Right lobe of liver (tissue), 4 donors: ENCODE data around the gene DDX39A.

Experiments used
- POLR2A ChIP-seq: fragments of 450-650 bp; IDR thresholded peaks from one replicate; pipeline ENCODE4 v1.6.1; 2017; ENCODE audit warnings: antibody characterized with exemption, mild to moderate bottlenecking
- TF ChIP-seq, protein P1 (sequence below), 4 donors: fragments of 200-600 bp in 3 of 4; fragments of 450-650 bp in 1 of 4; IDR thresholded peaks; one replicate each; pipeline versions ENCODE4 v1.5.1 to v1.8.0; 2016 to 2022; ENCODE audit warnings: antibody characterized with exemption in 4 of 4, mild to moderate bottlenecking in 2 of 4
- donor health status: DM: no; HTN: no; CAD: no.
- donor health status: DM: no; HTN: no; CAD: no.
- donor health status: DM: no; HTN: yes; CAD: no.

DNA sequence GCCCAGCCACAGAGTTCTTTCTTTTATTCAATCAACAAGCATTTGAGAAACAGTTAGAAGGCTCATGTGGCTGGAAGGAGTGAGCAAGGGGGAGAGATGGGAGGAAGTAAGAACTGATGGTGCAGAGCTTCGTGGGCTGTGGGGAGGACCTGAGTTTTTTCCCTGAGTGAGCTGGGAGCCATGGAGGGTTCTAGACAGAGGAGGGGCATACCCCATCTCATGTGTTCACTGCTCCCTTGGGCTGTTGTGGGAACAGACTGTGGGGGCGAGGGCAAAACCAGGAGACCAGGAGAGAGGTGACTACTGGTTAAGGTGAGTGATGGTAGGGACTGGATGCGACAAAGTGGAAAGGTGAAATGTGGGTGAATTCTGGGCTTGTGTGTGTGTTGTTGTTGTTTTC lies 11.6 kb upstream of the DDX39A start:
- TF ChIP-seq, protein P1, sequence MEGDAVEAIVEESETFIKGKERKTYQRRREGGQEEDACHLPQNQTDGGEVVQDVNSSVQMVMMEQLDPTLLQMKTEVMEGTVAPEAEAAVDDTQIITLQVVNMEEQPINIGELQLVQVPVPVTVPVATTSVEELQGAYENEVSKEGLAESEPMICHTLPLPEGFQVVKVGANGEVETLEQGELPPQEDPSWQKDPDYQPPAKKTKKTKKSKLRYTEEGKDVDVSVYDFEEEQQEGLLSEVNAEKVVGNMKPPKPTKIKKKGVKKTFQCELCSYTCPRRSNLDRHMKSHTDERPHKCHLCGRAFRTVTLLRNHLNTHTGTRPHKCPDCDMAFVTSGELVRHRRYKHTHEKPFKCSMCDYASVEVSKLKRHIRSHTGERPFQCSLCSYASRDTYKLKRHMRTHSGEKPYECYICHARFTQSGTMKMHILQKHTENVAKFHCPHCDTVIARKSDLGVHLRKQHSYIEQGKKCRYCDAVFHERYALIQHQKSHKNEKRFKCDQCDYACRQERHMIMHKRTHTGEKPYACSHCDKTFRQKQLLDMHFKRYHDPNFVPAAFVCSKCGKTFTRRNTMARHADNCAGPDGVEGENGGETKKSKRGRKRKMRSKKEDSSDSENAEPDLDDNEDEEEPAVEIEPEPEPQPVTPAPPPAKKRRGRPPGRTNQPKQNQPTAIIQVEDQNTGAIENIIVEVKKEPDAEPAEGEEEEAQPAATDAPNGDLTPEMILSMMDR (IDR thresholded peaks at IDR 0.05): no peak
- TF ChIP-seq POLR2A: no peak
